ENCODE data around the gene FOXM1. TPM values are rescaled to one million over a fixed set of nuclear protein-coding genes. Genes with fewer than 3 reads are reported as not detected.

FOXM1 gene
- total and polyA plus RNA-seq, 2 of the 13 experiments (the other 11 are each of a cell fraction or from before 2014, with no cell fraction given) = 17.1 to 25.9 TPM

DNA sequence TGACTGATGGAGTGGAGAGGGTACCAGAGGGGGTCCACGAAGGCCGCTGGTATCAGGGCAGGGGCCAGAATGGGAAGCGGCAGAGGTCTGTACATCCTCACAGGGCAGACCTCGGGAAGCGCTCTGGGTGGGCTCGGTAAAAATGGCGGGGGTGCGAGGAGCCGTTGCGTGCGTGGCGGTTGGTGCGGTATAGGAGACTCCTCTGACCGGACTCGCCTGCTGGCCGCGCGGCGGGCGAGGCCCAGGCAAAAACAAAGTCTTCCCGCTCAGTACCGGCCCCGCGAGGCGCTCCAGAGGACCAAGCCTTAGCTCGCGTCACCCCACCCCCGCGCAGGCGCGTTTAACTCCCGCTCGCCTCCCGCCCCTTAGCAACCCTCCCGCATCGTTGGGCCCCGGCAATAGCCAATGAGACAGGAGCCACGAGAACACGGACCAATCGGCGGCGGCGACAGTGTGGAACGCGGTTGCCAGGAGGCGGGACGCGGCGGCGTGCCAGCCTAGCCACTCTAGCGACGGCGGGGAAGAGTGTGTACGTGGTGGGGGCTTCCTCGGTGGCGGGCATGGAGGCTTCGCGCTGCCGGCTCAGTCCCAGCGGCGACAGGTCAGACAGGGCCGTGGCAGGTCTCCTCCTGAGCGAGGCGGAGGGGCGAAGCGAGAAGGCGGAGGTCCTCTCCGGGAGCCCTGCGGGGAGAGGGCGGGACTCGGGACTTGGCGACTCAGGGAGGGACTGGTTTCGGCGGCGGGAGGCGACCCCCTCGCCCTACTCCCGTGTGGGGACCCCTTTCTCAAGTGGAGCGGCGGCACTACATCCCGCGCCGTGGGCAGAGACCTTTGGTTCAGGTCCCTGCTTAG is 13.6 kb upstream of the FOXM1 start, which contains the start of gene TULP3 (continued):
- TF ChIP-seq, protein P1, sequence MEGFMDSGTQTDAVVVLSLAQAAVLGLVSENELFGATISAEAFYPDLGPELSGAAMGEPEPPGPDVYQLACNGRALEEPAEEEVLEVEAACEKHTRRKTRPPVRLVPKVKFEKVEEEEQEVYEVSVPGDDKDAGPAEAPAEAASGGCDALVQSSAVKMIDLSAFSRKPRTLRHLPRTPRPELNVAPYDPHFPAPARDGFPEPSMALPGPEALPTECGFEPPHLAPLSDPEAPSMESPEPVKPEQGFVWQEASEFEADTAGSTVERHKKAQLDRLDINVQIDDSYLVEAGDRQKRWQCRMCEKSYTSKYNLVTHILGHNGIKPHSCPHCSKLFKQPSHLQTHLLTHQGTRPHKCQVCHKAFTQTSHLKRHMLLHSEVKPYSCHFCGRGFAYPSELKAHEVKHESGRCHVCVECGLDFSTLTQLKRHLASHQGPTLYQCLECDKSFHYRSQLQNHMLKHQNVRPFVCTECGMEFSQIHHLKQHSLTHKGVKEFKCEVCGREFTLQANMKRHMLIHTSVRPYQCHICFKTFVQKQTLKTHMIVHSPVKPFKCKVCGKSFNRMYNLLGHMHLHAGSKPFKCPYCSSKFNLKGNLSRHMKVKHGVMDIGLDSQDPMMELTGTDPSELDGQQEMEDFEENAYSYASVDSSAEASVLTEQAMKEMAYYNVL (CRISPR knock-in tag; IDR thresholded peaks at IDR 0.05; ENCODE audit: borderline replicate concordance) = 0 out of 2 replicates have a peak, but pooled peaks have one; percentile 53
- TF ChIP-seq, protein P2, sequence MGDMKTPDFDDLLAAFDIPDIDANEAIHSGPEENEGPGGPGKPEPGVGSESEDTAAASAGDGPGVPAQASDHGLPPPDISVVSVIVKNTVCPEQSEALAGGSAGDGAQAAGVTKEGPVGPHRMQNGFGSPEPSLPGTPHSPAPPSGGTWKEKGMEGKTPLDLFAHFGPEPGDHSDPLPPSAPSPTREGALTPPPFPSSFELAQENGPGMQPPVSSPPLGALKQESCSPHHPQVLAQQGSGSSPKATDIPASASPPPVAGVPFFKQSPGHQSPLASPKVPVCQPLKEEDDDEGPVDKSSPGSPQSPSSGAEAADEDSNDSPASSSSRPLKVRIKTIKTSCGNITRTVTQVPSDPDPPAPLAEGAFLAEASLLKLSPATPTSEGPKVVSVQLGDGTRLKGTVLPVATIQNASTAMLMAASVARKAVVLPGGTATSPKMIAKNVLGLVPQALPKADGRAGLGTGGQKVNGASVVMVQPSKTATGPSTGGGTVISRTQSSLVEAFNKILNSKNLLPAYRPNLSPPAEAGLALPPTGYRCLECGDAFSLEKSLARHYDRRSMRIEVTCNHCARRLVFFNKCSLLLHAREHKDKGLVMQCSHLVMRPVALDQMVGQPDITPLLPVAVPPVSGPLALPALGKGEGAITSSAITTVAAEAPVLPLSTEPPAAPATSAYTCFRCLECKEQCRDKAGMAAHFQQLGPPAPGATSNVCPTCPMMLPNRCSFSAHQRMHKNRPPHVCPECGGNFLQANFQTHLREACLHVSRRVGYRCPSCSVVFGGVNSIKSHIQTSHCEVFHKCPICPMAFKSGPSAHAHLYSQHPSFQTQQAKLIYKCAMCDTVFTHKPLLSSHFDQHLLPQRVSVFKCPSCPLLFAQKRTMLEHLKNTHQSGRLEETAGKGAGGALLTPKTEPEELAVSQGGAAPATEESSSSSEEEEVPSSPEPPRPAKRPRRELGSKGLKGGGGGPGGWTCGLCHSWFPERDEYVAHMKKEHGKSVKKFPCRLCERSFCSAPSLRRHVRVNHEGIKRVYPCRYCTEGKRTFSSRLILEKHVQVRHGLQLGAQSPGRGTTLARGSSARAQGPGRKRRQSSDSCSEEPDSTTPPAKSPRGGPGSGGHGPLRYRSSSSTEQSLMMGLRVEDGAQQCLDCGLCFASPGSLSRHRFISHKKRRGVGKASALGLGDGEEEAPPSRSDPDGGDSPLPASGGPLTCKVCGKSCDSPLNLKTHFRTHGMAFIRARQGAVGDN (CRISPR knock-in tag; IDR thresholded peaks at IDR 0.05) = peak; percentile 100
- TF ChIP-seq SATB2 (CRISPR knock-in tag; IDR thresholded peaks at IDR 0.05) (0 out of 2 replicates have a peak, but pooled peaks have one; percentile 37), ZNF20 (CRISPR knock-in tag; IDR thresholded peaks at IDR 0.05) (no peak), SETDB1 (CRISPR knock-in tag; IDR thresholded peaks at IDR 0.05; ENCODE audit: borderline replicate concordance) (no peak)
- TF ChIP-seq, protein P3, sequence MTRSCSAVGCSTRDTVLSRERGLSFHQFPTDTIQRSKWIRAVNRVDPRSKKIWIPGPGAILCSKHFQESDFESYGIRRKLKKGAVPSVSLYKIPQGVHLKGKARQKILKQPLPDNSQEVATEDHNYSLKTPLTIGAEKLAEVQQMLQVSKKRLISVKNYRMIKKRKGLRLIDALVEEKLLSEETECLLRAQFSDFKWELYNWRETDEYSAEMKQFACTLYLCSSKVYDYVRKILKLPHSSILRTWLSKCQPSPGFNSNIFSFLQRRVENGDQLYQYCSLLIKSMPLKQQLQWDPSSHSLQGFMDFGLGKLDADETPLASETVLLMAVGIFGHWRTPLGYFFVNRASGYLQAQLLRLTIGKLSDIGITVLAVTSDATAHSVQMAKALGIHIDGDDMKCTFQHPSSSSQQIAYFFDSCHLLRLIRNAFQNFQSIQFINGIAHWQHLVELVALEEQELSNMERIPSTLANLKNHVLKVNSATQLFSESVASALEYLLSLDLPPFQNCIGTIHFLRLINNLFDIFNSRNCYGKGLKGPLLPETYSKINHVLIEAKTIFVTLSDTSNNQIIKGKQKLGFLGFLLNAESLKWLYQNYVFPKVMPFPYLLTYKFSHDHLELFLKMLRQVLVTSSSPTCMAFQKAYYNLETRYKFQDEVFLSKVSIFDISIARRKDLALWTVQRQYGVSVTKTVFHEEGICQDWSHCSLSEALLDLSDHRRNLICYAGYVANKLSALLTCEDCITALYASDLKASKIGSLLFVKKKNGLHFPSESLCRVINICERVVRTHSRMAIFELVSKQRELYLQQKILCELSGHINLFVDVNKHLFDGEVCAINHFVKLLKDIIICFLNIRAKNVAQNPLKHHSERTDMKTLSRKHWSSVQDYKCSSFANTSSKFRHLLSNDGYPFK (CRISPR knock-in tag; IDR thresholded peaks at IDR 0.05; ENCODE audit: borderline replicate concordance) = peak; percentile 97
- TF ChIP-seq, protein P4, sequence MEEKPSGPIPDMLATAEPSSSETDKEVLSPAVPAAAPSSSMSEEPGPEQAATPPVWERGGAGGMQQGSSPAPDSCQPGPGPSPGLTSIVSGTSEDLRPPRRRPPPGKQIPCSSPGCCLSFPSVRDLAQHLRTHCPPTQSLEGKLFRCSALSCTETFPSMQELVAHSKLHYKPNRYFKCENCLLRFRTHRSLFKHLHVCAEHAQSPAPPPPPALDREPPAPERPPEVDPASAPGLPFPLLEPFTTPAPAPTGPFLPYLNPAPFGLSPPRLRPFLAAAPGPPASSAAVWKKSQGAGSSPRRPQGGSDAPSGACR (CRISPR knock-in tag; IDR thresholded peaks at IDR 0.05) = peak; percentile 96; the same call in 1 of the 2 replicates
- TF ChIP-seq, protein P5, sequence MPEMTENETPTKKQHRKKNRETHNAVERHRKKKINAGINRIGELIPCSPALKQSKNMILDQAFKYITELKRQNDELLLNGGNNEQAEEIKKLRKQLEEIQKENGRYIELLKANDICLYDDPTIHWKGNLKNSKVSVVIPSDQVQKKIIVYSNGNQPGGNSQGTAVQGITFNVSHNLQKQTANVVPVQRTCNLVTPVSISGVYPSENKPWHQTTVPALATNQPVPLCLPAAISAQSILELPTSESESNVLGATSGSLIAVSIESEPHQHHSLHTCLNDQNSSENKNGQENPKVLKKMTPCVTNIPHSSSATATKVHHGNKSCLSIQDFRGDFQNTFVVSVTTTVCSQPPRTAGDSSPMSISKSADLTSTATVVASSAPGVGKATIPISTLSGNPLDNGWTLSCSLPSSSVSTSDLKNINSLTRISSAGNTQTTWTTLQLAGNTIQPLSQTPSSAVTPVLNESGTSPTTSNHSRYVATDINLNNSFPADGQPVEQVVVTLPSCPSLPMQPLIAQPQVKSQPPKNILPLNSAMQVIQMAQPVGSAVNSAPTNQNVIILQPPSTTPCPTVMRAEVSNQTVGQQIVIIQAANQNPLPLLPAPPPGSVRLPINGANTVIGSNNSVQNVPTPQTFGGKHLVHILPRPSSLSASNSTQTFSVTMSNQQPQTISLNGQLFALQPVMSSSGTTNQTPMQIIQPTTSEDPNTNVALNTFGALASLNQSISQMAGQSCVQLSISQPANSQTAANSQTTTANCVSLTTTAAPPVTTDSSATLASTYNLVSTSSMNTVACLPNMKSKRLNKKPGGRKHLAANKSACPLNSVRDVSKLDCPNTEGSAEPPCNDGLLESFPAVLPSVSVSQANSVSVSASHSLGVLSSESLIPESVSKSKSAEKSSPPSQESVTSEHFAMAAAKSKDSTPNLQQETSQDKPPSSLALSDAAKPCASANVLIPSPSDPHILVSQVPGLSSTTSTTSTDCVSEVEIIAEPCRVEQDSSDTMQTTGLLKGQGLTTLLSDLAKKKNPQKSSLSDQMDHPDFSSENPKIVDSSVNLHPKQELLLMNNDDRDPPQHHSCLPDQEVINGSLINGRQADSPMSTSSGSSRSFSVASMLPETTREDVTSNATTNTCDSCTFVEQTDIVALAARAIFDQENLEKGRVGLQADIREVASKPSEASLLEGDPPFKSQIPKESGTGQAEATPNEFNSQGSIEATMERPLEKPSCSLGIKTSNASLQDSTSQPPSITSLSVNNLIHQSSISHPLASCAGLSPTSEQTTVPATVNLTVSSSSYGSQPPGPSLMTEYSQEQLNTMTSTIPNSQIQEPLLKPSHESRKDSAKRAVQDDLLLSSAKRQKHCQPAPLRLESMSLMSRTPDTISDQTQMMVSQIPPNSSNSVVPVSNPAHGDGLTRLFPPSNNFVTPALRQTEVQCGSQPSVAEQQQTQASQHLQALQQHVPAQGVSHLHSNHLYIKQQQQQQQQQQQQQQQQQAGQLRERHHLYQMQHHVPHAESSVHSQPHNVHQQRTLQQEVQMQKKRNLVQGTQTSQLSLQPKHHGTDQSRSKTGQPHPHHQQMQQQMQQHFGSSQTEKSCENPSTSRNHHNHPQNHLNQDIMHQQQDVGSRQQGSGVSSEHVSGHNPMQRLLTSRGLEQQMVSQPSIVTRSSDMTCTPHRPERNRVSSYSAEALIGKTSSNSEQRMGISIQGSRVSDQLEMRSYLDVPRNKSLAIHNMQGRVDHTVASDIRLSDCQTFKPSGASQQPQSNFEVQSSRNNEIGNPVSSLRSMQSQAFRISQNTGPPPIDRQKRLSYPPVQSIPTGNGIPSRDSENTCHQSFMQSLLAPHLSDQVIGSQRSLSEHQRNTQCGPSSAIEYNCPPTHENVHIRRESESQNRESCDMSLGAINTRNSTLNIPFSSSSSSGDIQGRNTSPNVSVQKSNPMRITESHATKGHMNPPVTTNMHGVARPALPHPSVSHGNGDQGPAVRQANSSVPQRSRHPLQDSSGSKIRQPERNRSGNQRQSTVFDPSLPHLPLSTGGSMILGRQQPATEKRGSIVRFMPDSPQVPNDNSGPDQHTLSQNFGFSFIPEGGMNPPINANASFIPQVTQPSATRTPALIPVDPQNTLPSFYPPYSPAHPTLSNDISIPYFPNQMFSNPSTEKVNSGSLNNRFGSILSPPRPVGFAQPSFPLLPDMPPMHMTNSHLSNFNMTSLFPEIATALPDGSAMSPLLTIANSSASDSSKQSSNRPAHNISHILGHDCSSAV (CRISPR knock-in tag; IDR thresholded peaks at IDR 0.05; ENCODE audit: borderline replicate concordance) = no peak
